AG09319 (cell line): ENCODE measurements around the gene TOP1.

Source experiments
- DNase-seq: peaks from one replicate; pipeline ENCODE4 v3.0.0-alpha.2; 2010; ENCODE audit warnings: low read depth; ENCODE audit errors: extremely low read depth
- TF ChIP-seq, protein P1 (sequence below): IDR thresholded peaks from 2 replicates; pipeline ENCODE4 v1.5.1; 2011; ENCODE audit warnings: low read depth, mild to moderate bottlenecking, inconsistent platforms, low read length, moderate library complexity

Gene TOP1

DNA sequence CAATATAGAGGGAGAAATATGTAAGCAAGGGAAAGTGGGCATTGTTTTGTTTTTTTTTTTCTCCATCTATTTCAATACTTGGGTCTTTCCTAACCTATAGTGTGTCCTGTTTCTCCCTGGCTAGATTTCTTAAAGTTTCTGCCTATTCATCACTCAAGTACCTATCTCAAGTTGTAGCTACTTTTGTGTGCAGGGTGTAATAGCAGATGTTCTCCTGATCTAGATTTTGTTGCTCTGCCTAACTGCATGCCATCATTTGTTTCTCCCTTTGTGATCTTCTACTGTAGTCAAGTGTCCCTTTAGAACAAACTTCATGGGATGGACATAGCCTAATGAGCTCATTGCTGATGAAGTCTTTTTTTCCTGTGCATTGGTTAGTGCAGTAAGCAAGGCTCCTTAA lies 45.8 kb downstream of the TOP1 start:
- DNase-seq: no peak
- TF ChIP-seq, protein P1, sequence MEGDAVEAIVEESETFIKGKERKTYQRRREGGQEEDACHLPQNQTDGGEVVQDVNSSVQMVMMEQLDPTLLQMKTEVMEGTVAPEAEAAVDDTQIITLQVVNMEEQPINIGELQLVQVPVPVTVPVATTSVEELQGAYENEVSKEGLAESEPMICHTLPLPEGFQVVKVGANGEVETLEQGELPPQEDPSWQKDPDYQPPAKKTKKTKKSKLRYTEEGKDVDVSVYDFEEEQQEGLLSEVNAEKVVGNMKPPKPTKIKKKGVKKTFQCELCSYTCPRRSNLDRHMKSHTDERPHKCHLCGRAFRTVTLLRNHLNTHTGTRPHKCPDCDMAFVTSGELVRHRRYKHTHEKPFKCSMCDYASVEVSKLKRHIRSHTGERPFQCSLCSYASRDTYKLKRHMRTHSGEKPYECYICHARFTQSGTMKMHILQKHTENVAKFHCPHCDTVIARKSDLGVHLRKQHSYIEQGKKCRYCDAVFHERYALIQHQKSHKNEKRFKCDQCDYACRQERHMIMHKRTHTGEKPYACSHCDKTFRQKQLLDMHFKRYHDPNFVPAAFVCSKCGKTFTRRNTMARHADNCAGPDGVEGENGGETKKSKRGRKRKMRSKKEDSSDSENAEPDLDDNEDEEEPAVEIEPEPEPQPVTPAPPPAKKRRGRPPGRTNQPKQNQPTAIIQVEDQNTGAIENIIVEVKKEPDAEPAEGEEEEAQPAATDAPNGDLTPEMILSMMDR: no peak

DNA sequence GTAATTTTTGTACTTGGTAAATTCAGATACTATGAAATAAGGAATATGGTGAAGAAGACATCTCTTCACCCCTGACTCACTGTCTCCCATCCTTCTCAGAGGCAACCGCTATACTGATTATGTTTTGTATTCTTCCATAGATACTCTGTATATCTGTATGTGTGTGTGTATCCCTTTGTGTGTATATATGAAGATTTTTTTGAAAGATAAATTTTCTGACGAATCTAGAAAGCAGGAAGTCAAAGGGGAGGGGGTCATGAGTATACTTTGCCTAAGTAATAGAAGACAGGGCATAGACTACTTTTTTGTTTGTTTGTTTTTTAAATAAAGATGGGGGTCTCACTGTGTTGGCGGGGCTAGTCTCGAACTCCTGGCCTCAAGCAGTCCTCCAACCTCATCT lies 48.2 kb downstream of the TOP1 start:
- DNase-seq: no peak
- TF ChIP-seq, protein P1: no peak

- TF ChIP-seq, protein P1: peak; percentile 60
- DNase-seq: peak; percentile 24
Measured at GRCh38 chr20:41078329-41078728, 49.7 kb downstream of the TOP1 start.

DNA sequence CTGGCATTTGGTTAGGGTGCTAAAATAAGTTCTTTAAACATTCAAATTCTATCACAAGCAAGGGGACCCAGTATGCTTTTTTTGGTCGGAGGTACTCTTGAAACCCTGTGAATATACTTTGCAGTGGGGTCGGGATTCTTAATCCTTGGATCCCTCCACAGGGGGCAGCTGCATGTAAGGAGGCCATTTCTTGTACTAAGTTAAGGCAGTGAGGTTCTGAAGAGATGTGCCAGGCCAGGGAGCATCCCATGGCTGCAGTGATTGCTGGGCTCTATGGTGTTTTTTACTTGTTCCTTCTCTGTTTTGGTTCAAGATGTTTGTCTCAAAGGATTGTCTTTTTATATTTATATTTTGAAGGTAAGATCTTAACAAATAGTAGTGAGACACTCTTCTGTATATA lies 50.4 kb downstream of the TOP1 start:
- DNase-seq: no peak
- TF ChIP-seq, protein P1: no peak

GRCh38 chr20:41080866-41081265 lies 52.2 kb downstream of the TOP1 start:
- no peak for DNase-seq
- TF ChIP-seq, protein P1: no peak

GRCh38 chr20:41081276-41081814 lies 52.7 kb downstream of the TOP1 start:
- TF ChIP-seq, protein P1: no peak
- DNase-seq: no peak

DNA sequence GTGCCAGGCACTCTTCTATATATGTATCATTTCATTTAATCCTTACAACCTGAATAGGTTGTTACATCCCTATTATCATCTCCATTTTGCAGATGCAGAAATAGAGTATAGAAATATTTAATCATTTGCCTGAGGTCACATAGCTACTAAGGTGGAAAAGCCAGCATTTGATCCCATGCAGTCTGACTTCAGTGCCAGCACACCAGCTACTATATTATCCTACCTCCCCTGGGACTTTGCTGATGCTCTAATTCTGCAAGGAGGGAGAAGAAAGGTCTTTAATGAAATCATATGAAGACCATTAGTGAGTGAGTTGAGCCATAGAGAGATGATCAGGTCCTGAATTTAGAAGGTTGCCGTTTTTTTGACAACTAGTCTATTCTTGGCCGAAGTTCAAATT lies 53.7 kb downstream of the TOP1 start:
- DNase-seq: no peak
- TF ChIP-seq, protein P1: no peak
